HG03520 (cell line): ENCODE measurements around the gene STAT5B.
"Not testable (repeated sequence)": the region's sequence is repeated elsewhere in the genome, so short reads cannot be mapped to it uniquely, and the experiment has no call there.

ENCODE experiments used
- ATAC-seq: cut with Tn5 transposase; IDR thresholded peaks from one replicate; pipeline ENCODE4 v1.9.1; 2021; ENCODE audit warnings: mild to moderate bottlenecking, moderate library complexity; ENCODE audit not compliant: unreplicated experiment

Gene STAT5B

DNA sequence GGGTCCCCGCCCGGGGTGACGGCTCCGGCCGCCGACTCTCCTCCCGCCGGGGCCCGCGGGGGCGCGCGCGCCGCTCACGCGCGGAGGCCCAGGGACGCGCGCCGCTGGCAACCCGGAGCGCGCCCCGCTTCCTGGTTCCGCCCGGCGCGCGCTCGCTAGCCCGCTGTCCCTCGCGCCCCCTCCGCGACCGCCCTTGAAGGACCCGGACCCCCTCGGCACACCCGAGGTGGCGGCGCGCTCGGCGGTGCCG is at the start of gene STAT5B:
STAT5B (minus strand) TSS at position 33 of the 250 bp plus-strand sequence. CDS start 44,264 bp downstream, outside the sequence.
- ATAC-seq = peak; percentile 59

DNA sequence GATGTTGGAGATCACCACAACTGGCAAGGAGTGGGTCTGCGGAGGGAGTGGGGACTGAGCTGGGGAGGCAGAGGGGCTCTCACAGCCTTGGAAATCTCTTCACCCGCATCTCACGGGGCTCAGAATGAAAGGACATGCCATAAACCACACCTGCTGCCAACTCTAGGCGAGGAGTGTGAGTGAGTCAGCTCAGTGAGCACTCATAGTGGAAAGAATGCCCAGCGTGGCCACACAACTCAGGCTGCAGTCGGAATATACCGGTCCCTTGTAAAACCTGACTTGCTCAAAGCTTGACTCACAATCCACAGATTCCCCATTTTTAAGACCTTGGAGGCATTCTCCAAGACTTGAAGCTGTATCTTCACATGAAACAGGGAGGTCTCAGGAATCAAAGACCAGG is 48.8 kb upstream of the STAT5B start:
- ATAC-seq = no peak

- ATAC-seq = no peak
These were observed 47.1 kb upstream of the STAT5B start for GRCh38 chr17:42323268-42323773.

- no peak for ATAC-seq
These were observed 46.4 kb upstream of the STAT5B start for GRCh38 chr17:42322382-42323267.

- no peak for ATAC-seq
These were observed 45.4 kb upstream of the STAT5B start for GRCh38 chr17:42321555-42321954.

DNA sequence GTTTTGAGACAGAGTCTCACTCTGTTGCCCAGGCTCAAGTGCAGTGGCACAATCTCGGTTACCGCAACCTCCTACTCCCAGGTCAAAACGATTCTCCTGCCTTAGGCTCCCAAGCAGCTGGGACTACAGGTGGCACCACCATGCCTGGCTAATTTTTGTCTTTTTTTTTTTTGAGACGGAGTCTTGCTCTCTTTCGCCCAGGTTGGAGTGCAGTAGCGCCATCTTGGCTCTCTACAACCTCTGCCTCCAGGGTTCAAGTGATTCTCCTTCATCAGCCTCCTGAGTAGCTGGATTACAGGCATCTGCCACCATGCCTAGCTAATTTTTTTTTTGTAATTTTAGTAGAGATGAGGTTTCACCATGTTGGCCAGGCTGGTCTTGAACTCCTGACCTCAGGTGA is 41.8 kb upstream of the STAT5B start:
- not testable (repeated sequence) for ATAC-seq

DNA sequence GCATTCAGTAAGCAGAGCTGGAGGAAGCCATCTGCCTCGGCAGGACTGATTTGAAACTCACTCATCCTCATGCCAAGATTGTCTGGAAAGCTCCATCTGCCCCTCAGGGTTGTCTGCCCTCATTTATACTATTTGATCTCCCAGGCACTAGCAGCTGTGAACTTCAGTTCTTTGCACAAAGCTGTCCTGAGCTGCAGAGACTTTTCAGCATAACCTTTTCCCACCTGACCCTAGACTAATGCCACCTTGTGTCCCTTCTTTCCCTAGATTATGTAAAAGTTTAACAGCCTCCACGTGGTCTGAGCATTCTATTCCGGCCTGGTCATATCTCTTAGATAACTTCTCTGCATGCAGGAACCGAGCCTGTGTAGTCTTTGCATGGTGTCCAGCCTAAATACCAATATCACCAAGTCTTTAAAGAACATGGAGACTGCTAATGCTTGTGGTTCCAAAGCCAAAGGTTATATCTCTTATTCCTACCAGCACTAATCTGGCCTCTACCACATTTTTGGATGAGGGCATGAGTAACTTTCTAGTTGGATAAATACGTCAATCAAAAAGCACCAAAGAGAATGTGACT is 41.2 kb upstream of the STAT5B start:
- ATAC-seq = no peak

DNA sequence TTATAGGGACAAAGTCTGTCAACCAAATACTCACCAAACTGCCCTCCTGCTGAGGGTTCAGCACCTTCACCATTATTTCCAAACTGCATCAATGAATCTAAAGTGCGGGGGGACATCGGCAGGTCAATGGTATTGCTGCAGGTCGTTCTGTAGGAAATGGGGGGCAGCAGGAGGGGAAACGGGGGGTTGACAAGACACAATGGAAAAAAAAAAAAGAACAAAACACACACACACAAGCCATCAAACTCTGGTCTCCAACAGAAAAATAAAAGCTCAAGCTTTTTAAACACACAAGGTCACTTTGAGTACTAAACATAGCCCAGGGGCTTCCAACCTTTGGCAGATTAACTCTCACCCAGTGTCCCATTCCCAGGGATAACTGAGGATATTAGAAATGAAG is 40.6 kb upstream of the STAT5B start:
- ATAC-seq = no peak

- no peak for ATAC-seq
These were observed 39.4 kb upstream of the STAT5B start for GRCh38 chr17:42315402-42316156.

GRCh38 chr17:42313773-42314566 is 37.8 kb upstream of the STAT5B start:
- ATAC-seq = no peak

DNA sequence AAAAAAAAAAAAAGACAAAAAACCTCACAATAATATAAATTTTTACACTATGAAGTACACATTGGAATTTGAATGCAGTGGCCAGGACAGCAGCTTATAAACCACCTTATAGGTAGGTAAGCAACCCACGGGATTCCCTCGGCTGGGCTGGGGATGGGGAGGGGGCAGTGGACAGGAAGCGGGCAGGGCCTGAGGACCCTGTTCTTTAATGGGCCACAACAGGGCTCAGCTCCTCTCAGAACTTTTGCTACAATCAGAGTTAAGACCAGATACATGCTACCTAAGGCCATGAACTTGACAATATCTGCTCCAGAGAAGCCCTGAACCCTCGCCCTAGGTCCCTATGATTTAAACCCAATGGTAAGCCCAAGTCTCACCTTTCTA is 37.2 kb upstream of the STAT5B start:
- ATAC-seq = no peak

- no peak for ATAC-seq
These were observed 36.3 kb upstream of the STAT5B start for GRCh38 chr17:42312285-42313130.

GRCh38 chr17:42312035-42312284 is 35.8 kb upstream of the STAT5B start:
- ATAC-seq = no peak

- ATAC-seq = no peak
These were observed 35.2 kb upstream of the STAT5B start for GRCh38 chr17:42311240-42312034.

DNA sequence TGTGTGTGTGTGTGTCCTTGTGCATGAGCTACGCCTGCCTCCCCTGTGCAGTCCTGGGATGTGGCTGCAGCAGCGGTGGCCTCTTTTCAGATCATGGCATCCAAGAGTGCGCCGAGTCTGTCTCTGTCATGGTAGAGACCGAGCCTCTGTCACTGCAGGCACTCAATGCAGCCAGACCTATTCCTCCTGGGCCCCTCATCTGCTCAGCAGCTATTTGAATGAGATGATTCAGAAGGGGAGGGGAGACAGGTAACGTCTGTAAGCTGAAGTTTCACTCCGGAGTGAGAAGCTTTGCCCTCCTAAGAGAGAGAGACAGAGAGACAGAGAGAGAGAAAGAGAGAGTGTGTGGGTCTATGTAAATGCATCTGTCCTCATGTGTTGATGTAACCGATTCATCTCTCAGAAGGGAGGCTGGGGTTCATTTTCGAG is 34.6 kb upstream of the STAT5B start:
- no peak for ATAC-seq

GRCh38 chr17:42309986-42310786 is 34.0 kb upstream of the STAT5B start:
- no peak for ATAC-seq

- no peak for ATAC-seq
These were observed 33.0 kb upstream of the STAT5B start for GRCh38 chr17:42309142-42309541.

GRCh38 chr17:42308446-42308845 is 32.3 kb upstream of the STAT5B start:
- no peak for ATAC-seq
